GM23248 (cell line): Measurements from ENCODE around the gene NSF.
"Not testable (repeated sequence)": the region's sequence is repeated elsewhere in the genome, so short reads cannot be mapped to it uniquely, and the experiment has no call there.

ENCODE experiments used
- EZH2 ChIP-seq: fragments of 200-600 bp; sonication (generic); IDR thresholded peaks from 2 replicates; pipeline ENCODE4 v1.6.1; 2018; ENCODE audit warnings: antibody characterized with exemption, mild to moderate bottlenecking; ENCODE audit not compliant: insufficient read depth, poor library complexity, severe bottlenecking
- EZH2phosphoT487 ChIP-seq: fragments of 200-600 bp; sonication (generic); IDR thresholded peaks from 2 replicates; pipeline ENCODE4 v1.6.1; 2018; ENCODE audit warnings: antibody characterized with exemption, moderate library complexity, mild to moderate bottlenecking, low read depth; ENCODE audit not compliant: insufficient read depth

DNA sequence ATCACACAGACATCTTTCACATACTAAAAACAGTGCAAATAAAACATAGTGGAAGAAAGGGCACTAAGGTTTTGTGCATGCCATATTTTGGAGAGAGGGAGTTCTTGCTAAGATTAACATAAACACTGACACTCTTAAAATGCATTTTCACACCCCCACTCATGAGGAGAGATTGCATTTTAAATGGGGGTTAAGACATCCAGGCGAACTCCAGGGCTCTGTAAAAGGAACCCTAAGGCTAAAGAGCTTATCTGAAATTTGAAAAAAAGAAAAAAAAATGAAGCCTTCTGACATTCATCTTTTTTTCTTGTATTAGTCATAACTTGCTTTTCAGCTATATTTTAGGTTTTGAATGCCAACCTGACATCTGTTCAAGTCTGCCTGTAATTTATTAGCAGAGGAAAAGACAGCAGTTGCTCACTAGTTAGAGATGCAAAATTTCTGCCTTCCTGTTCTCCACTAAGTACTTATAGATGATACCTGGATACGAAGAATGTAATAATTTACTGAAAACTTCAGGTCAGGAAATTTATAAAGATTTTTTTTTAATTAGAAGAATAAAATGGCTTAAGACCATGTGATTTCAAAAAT, 57.3 kb downstream of the NSF start:
- not testable (repeated sequence) for TF ChIP-seq EZH2, EZH2phosphoT487
